GM12878 (cell line): ENCODE data around the gene TRIM62. TPM values are rescaled to one million over a fixed set of nuclear protein-coding genes. Genes with fewer than 3 reads are reported as not detected.

Source experiments
- ATAC-seq: fragments of 200-7000 bp; cut with Tn5 transposase; 3 replicates; pipeline ENCODE4 v1.9.1; 2020; ENCODE audit warnings: mild to moderate bottlenecking, moderate library complexity
- BruUV-seq: library from RNA; stranded (reverse); fragments of 400-500 nt; replicated peaks from 2 replicates; lab custom pipeline; 2021; lab: Mats Ljungman, UMichigan
- CTCF ChIA-PET: fragments of 300-600 bp; sonication (Branson Sonifier 250); formaldehyde crosslinking; extraction: SDS; loops from one replicate; lab custom pipeline; 2021; ENCODE audit warnings: inconsistent platforms; lab: Yijun Ruan, JAX
- POLR2A ChIA-PET: fragments of 350-600 bp; formaldehyde crosslinking; extraction: SDS; loops from one replicate; lab custom pipeline; 2021; ENCODE audit warnings: inconsistent platforms; lab: Charles Lee
- RAD21 ChIA-PET: fragments of 300-600 bp; sonication (Branson Sonifier 250); formaldehyde crosslinking; loops from one replicate; lab custom pipeline; 2023; ENCODE audit warnings: antibody characterized with exemption; ENCODE audit not compliant: unreplicated experiment; lab: Charles Lee
- SMC1A ChIA-PET: fragments of 300-600 bp; sonication (Branson Sonifier 250); formaldehyde crosslinking; loops from one replicate; lab custom pipeline; 2023; ENCODE audit not compliant: unreplicated experiment, uncharacterized antibody; lab: Charles Lee
- DNase-seq: peaks from one replicate; pipeline ENCODE4 v3.0.0-alpha.2; 2011; ENCODE audit warnings: low read depth, low spot score
- FAIRE-seq: peaks from 3 replicates; lab custom pipeline; 2011; peaks lifted over from hg19 to GRCh38; lab: Jason Lieb, UNC
- H2AFZ ChIP-seq: 2 replicates; pipeline ENCODE4 v1.6.0; 2011; ENCODE audit warnings: low read depth, low read length, control low read depth; ENCODE audit not compliant: control insufficient read depth
- H3K27ac ChIP-seq: 2 replicates; pipeline ENCODE4 v1.5.1; 2011; ENCODE audit warnings: control low read depth; ENCODE audit not compliant: control insufficient read depth, insufficient read depth
- H3K27me3 ChIP-seq, 2 experiments: replicated peaks in 1 of 2; 2 replicates each; pipeline versions ENCODE4 v1.6.0 to v1.6.1; 2011; ENCODE audit warnings: low read length in 1 of 2; ENCODE audit not compliant: control insufficient read depth in 2 of 2, insufficient read depth in 2 of 2
- H3K36me3 ChIP-seq, 2 experiments: 2 replicates each; pipeline ENCODE4 v1.5.1; 2011; ENCODE audit warnings: low read length in 1 of 2; ENCODE audit not compliant: control insufficient read depth in 2 of 2, insufficient read depth in 2 of 2
- H3K4me1 ChIP-seq: 2 replicates; pipeline ENCODE4 v1.6.1; 2011; ENCODE audit warnings: mild to moderate bottlenecking, low read length, moderate library complexity, mixed read lengths; ENCODE audit not compliant: control insufficient read depth, insufficient read depth
- H3K4me2 ChIP-seq: 2 replicates; pipeline ENCODE4 v1.6.0; 2011; ENCODE audit warnings: control low read depth; ENCODE audit not compliant: control insufficient read depth, insufficient read depth
- H3K4me3 ChIP-seq: fragments of 200-600 bp; sonication (generic); 2 replicates; pipeline ENCODE4 v1.5.1; 2016
- H3K79me2 ChIP-seq: 2 replicates; pipeline ENCODE4 v1.6.0; 2011; ENCODE audit warnings: low read length; ENCODE audit not compliant: control insufficient read depth, insufficient read depth
- H3K9ac ChIP-seq: 2 replicates; pipeline ENCODE4 v1.8.0; 2011; ENCODE audit warnings: low read length, control low read depth, mixed read lengths; ENCODE audit not compliant: control insufficient read depth, insufficient read depth
- H3K9me3 ChIP-seq: replicated peaks from 3 replicates; pipeline ENCODE4 v1.5.1; 2011; ENCODE audit warnings: mild to moderate bottlenecking, low read length; ENCODE audit not compliant: control insufficient read depth, insufficient read depth
- H4K20me1 ChIP-seq: 2 replicates; pipeline ENCODE4 v1.6.0; 2011; ENCODE audit not compliant: control insufficient read depth, insufficient read depth
- ESRRA ChIP-seq: IDR thresholded peaks from 2 replicates; pipeline ENCODE4 v1.6.1; 2012; ENCODE audit warnings: mild to moderate bottlenecking, low read length, improper control_type of control experiment
- FOXM1 ChIP-seq: IDR thresholded peaks from 2 replicates; pipeline ENCODE4 v1.6.1; 2012; ENCODE audit warnings: low read depth, mild to moderate bottlenecking, inconsistent platforms, low read length, moderate library complexity
- NR2C1 ChIP-seq: fragments of 450-650 bp; IDR thresholded peaks from 2 replicates; pipeline ENCODE4 v1.6.1; 2017; ENCODE audit warnings: antibody characterized with exemption, mild to moderate bottlenecking, moderate library complexity
- PAX8 ChIP-seq: fragments of 450-650 bp; IDR thresholded peaks from 2 replicates; pipeline ENCODE4 v1.6.1; 2017; ENCODE audit warnings: mild to moderate bottlenecking, moderate library complexity
- in situ Hi-C: fragments of 300-500 bp; cut with MboI; formaldehyde crosslinking; loops from 9 replicates; pipeline ENCODE4 v1.14.3; 2018; ENCODE audit warnings: mixed read lengths
- intact Hi-C: fragments of 100-400 bp; cut with micrococcal nuclease; formaldehyde crosslinking; loops from one replicate; pipeline ENCODE4 v1.14.2; 2022; ENCODE audit not compliant: unreplicated experiment
- polyA plus RNA-seq, 11 experiments: library from polyadenylated mRNA; depleted of rRNA in 4 of 11; unstranded in 6 of 11; stranded (reverse) in 5 of 11; fragments of >200 nt; fragmentation: Nextera tagmentation in 4 of 11; fragmentation: Illumina TruSeq in 1 of 11; extraction: Ambion mirVana in 4 of 11; extraction: Trizol in 1 of 11; gene quantifications; 1 replicate in 1 of 11; 2 replicates in 10 of 11; pipeline versions ENCODE4 v1.2.1 to v1.2.3, GENCODE V29; 2011 to 2016; ENCODE audit warnings: inconsistent platforms in 2 of 11, missing spikeins in 2 of 11, low read depth in 1 of 11
- total RNA-seq, 4 experiments: library from RNA; depleted of rRNA in 3 of 4; stranded (reverse); fragments of >200 nt in 3 of 4; fragmentation: Illumina TruSeq in 1 of 4; extraction: Trizol in 1 of 4; gene quantifications; 2 replicates each; pipeline versions ENCODE4 v1.2.1 to v1.2.3, GENCODE V29; 2013 to 2021
- TF ChIP-seq, protein P1 (sequence below): fragments of 450-650 bp; formaldehyde crosslinking; IDR thresholded peaks from 2 replicates; pipeline ENCODE4 v1.4.0; 2020; ENCODE audit warnings: mild to moderate bottlenecking, moderate library complexity
- TF ChIP-seq, protein P2 (sequence below), 3 experiments: IDR thresholded peaks in 2 of 3; conservative IDR thresholded peaks in 1 of 3; 2 replicates each; pipeline ENCODE4 v1.5.1; 2011; ENCODE audit warnings: low read depth in 3 of 3, low read length in 3 of 3, mild to moderate bottlenecking in 3 of 3, control low read depth in 2 of 3, moderate library complexity in 2 of 3, inconsistent platforms in 1 of 3, mixed read lengths in 1 of 3; ENCODE audit not compliant: control insufficient read depth in 2 of 3, insufficient read depth in 1 of 3; ENCODE audit errors: extremely low read depth in 1 of 3
- TF ChIP-seq, protein P3 (sequence below): fragments of 450-650 bp; IDR thresholded peaks from 2 replicates; pipeline ENCODE4 v1.6.1; 2014; ENCODE audit warnings: mild to moderate bottlenecking

TRIM62 gene
- total and polyA plus RNA-seq, 10 of the 15 experiments (the other 5 are each of a cell fraction or from before 2014, with no cell fraction given) = 0.52 to 4.2 (median 1.9) TPM

DNA sequence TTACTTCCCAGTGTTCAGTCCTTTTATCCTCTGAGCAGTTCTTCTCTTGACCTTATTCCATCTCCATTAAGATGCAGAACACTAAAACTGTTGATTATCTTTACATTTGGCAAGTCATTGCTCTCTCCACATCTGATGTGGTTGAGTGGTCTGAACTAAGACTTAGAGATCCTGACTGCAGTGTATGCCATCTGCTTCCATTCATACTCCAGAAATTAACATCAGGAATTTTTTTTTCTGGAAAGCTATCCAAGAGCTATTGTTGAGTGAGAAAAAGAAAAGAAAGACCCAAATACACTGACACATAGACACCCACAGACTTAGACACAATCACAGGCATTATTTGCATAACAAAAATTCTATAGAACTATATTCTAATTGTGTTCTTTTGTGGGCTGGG lies 3.7 kb upstream of the TRIM62 start:
- SMC1A ChIA-PET = no interaction called here
- no peak overlapping the region for H2AFZ ChIP-seq
- H3K9ac ChIP-seq = no peak overlapping the region
- RAD21 ChIA-PET = no interaction called here
- no peaks in the 10 kb centered on the region for H3K79me2 ChIP-seq
- no peak for DNase-seq
- ATAC-seq = no peak
- no peak overlapping the region for H3K4me3 ChIP-seq
- H3K36me3 ChIP-seq = no peaks in the 10 kb centered on the region
- in situ Hi-C loops = no loop called here
- H3K9me3 ChIP-seq = no peaks in the 10 kb centered on the region
- peaks cover 4% of the 10 kb centered on the region for H3K4me1 ChIP-seq
- H3K27ac ChIP-seq = no peak overlapping the region
- CTCF ChIA-PET = interaction anchor here (0.8 kb wide), 1 partner anchor 110 kb away, joined by 3 read pairs; no protein-coding TSS in a partner anchor
- TF ChIP-seq FOXM1 (no peak), NR2C1 (no peak), ESRRA (no peak), PAX8 (no peak)
- TF ChIP-seq, protein P1, sequence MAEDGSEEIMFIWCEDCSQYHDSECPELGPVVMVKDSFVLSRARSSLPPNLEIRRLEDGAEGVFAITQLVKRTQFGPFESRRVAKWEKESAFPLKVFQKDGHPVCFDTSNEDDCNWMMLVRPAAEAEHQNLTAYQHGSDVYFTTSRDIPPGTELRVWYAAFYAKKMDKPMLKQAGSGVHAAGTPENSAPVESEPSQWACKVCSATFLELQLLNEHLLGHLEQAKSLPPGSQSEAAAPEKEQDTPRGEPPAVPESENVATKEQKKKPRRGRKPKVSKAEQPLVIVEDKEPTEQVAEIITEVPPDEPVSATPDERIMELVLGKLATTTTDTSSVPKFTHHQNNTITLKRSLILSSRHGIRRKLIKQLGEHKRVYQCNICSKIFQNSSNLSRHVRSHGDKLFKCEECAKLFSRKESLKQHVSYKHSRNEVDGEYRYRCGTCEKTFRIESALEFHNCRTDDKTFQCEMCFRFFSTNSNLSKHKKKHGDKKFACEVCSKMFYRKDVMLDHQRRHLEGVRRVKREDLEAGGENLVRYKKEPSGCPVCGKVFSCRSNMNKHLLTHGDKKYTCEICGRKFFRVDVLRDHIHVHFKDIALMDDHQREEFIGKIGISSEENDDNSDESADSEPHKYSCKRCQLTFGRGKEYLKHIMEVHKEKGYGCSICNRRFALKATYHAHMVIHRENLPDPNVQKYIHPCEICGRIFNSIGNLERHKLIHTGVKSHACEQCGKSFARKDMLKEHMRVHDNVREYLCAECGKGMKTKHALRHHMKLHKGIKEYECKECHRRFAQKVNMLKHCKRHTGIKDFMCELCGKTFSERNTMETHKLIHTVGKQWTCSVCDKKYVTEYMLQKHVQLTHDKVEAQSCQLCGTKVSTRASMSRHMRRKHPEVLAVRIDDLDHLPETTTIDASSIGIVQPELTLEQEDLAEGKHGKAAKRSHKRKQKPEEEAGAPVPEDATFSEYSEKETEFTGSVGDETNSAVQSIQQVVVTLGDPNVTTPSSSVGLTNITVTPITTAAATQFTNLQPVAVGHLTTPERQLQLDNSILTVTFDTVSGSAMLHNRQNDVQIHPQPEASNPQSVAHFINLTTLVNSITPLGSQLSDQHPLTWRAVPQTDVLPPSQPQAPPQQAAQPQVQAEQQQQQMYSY (CRISPR knock-in tag) = no peak
- TF ChIP-seq, protein P2, sequence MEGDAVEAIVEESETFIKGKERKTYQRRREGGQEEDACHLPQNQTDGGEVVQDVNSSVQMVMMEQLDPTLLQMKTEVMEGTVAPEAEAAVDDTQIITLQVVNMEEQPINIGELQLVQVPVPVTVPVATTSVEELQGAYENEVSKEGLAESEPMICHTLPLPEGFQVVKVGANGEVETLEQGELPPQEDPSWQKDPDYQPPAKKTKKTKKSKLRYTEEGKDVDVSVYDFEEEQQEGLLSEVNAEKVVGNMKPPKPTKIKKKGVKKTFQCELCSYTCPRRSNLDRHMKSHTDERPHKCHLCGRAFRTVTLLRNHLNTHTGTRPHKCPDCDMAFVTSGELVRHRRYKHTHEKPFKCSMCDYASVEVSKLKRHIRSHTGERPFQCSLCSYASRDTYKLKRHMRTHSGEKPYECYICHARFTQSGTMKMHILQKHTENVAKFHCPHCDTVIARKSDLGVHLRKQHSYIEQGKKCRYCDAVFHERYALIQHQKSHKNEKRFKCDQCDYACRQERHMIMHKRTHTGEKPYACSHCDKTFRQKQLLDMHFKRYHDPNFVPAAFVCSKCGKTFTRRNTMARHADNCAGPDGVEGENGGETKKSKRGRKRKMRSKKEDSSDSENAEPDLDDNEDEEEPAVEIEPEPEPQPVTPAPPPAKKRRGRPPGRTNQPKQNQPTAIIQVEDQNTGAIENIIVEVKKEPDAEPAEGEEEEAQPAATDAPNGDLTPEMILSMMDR (IDR thresholded peaks at IDR 0.05 in 2 of 3, conservative IDR thresholded peaks at IDR 0.05 in 1 of 3; ENCODE audit: control insufficient read depth in 2 of 3, extremely low read depth in 1 of 3, insufficient read depth in 1 of 3, low read depth in 3 of 3, low read length in 3 of 3) = no peak
- TF ChIP-seq, protein P3, sequence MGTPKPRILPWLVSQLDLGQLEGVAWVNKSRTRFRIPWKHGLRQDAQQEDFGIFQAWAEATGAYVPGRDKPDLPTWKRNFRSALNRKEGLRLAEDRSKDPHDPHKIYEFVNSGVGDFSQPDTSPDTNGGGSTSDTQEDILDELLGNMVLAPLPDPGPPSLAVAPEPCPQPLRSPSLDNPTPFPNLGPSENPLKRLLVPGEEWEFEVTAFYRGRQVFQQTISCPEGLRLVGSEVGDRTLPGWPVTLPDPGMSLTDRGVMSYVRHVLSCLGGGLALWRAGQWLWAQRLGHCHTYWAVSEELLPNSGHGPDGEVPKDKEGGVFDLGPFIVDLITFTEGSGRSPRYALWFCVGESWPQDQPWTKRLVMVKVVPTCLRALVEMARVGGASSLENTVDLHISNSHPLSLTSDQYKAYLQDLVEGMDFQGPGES = no peak
- no TSS peak for BruUV-seq
- peaks cover 0 to 8% of the 10 kb centered on the region in 2 experiments; a peak in 3 of 4 replicates for H3K27me3 ChIP-seq
- H3K4me2 ChIP-seq = no peak overlapping the region
- POLR2A ChIA-PET = interaction anchor here (0.6 kb wide), 1 partner anchor 48 kb away, joined by 3 read pairs; no protein-coding TSS in a partner anchor
- no peaks in the 10 kb centered on the region for H4K20me1 ChIP-seq
- FAIRE-seq = no peak
- intact Hi-C loops = no loop called here
